Measurements from ENCODE around the gene TSLP.

TSLP gene

GRCh38 chr5:111099058-111099778 lies 27.7 kb downstream of the TSLP start:
- no peak for DNase-seq

GRCh38 chr5:111106320-111106948 lies 34.9 kb downstream of the TSLP start:
- DNase-seq: no peak

- no peak for DNase-seq
Observed at GRCh38 chr5:111107371-111107770, 35.9 kb downstream of the TSLP start.

- no peak for DNase-seq
Observed at GRCh38 chr5:111111956-111112355, 40.4 kb downstream of the TSLP start.

GRCh38 chr5:111113678-111114077 lies 42.2 kb downstream of the TSLP start:
- DNase-seq: no peak

GRCh38 chr5:111115229-111115628 lies 43.7 kb downstream of the TSLP start:
- no peak for DNase-seq

GRCh38 chr5:111116550-111116949 lies 45.0 kb downstream of the TSLP start:
- peak in 1 of 2 donors; percentile 2 for DNase-seq

DNA sequence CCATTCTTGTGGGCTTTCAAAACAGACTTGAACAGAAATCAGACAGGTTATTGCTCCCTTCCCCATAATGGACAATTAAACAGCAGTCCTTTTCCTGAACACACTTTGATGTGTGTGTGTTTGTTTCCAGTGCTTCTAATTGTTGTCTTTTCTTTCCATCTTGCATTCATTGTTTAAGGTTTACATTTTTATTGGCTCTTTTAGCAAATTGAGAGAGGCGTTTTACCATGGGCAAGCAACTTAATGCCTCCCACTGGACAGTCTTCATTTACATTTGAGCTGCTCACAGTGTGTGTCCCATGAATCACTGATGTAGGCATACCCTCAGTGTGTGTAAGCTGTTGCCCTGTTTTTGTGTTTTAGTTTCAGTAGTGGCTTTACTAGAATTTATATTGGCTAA lies 45.6 kb downstream of the TSLP start:
- DNase-seq: no peak

DNA sequence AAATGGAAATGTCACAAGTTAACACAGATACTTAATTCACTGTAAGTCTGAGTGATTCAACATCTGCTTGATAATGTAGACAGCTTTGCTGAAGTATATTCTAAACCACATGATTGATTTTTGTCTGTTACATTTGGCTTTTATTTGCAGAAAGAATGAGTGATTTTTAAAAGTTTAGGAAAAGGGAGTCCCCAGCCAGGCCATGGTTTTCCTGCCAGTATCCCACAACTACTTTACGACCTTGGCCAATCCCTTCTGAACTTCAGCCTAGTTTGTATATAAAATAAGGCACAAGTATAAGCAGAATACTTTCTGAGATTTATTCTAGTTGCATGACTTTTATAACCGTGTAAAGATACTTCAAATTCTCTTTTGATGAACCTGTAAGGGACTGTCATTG lies 47.7 kb downstream of the TSLP start:
- DNase-seq: no peak

- DNase-seq: no peak
Observed at GRCh38 chr5:111119856-111120255, 48.3 kb downstream of the TSLP start.

DNA sequence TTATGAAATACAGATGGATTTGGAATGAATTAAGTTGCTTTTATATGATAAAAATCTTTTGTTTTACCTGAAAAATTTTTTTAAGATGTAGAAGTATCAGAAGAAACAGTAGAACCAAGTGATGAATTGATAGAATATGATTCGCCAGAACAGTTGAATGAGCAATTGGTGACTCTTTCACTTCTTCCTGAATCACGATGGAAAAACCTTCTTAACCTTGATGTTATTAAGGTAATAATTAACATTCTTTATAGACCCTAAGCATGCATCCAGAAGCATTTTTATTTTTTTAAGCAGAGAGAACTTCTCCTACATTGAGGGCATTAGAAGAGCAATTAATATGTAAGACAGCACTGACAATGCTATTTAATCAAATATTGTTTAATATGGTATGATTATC lies 49.4 kb downstream of the TSLP start:
- DNase-seq: no peak

GRCh38 chr5:111121926-111122325 lies 50.4 kb downstream of the TSLP start:
- no peak for DNase-seq

DNA sequence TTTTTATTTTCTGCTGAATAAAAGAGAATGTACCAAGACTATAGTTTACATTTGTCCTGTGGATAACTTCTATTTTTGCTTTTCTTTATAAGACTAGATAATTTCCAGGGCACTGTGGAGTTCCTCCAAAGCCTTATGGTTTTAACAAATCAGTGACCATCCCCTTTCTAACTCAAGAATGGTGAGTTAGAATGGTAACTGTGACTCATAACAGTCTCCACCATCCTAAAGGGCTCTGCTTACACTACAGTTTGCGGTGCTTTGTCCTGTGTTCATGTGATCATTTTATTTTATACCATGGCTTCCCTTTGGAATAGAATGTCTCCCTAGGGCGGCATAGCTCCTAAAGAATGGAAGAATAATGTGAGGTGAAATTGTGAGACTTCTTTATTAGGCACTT lies 50.9 kb downstream of the TSLP start:
- DNase-seq: no peak

DNA sequence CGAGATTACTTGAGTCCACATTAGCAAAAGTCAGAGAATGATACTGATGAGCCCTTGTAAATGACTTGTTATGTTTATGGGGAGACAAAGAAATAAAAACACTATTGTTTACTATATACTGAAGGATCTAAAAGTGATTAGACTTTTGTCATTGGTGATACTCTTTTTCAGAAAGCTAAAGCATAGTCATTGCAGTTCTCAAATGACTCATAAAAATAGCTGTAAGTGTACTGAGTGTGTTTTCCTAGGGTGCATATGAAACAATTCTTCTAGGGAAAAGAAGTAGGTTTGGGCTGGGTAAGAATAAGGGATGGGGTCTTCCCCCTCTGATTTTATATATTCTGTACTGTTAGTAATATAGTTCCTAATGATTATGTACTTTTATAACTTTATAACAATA lies 53.3 kb downstream of the TSLP start:
- no peak for DNase-seq

- no peak for DNase-seq
Observed at GRCh38 chr5:111126896-111127295, 55.4 kb downstream of the TSLP start.
